ENCODE measurements around the gene KRT222.

Gene KRT222

GRCh38 chr17:40611840-40612474 lies 53.0 kb downstream of the KRT222 start:
- ATAC-seq, result no peak
- TF ChIP-seq PATZ1 (CRISPR knock-in tag; IDR thresholded peaks at IDR 0.05; ENCODE audit: borderline replicate concordance), result no peak
- no peak for TF ChIP-seq POU6F1 (CRISPR knock-in tag; IDR thresholded peaks at IDR 0.05; ENCODE audit: borderline replicate concordance, low read depth)
- TF ChIP-seq ZNF70 (CRISPR knock-in tag; IDR thresholded peaks at IDR 0.05), result no peak
- no peak for TF ChIP-seq ZFP3 (CRISPR knock-in tag; IDR thresholded peaks at IDR 0.05)
- no peak for TF ChIP-seq ZNF565 (CRISPR knock-in tag; conservative IDR thresholded peaks at IDR 0.05; ENCODE audit: low read depth)
- no peak for TF ChIP-seq GLIS3 (CRISPR knock-in tag; IDR thresholded peaks at IDR 0.05)
- TF ChIP-seq ZC3H10 (CRISPR knock-in tag; IDR thresholded peaks at IDR 0.05), result no peak
- TF ChIP-seq PPARA (CRISPR knock-in tag; IDR thresholded peaks at IDR 0.05; ENCODE audit: borderline replicate concordance), result no peak
- TF ChIP-seq TSHZ2 (CRISPR knock-in tag; IDR thresholded peaks at IDR 0.05), result no peak
- TF ChIP-seq TOX (CRISPR knock-in tag; IDR thresholded peaks at IDR 0.05; ENCODE audit: borderline replicate concordance), result no peak
- no peak for TF ChIP-seq TCF4 (CRISPR knock-in tag; IDR thresholded peaks at IDR 0.05; ENCODE audit: borderline replicate concordance)
- no peak for TF ChIP-seq CSRNP3 (CRISPR knock-in tag; IDR thresholded peaks at IDR 0.05)

- ATAC-seq, result no peak
- TF ChIP-seq GLIS3 (CRISPR knock-in tag; IDR thresholded peaks at IDR 0.05), result no peak
Observed at GRCh38 chr17:40610359-40610758, 54.6 kb downstream of the KRT222 start.

GRCh38 chr17:40608061-40608581 lies 56.9 kb downstream of the KRT222 start:
- ATAC-seq, result no peak
- no peak for TF ChIP-seq POU6F1 (CRISPR knock-in tag; IDR thresholded peaks at IDR 0.05; ENCODE audit: borderline replicate concordance, low read depth)
- TF ChIP-seq PATZ1 (CRISPR knock-in tag; IDR thresholded peaks at IDR 0.05; ENCODE audit: borderline replicate concordance), result no peak
- no peak for TF ChIP-seq PPARA (CRISPR knock-in tag; IDR thresholded peaks at IDR 0.05; ENCODE audit: borderline replicate concordance)
- no peak for TF ChIP-seq ZNF70 (CRISPR knock-in tag; IDR thresholded peaks at IDR 0.05)
- TF ChIP-seq BACH2 (CRISPR knock-in tag; IDR thresholded peaks at IDR 0.05; ENCODE audit: borderline replicate concordance), result no peak
- no peak for TF ChIP-seq TSHZ2 (CRISPR knock-in tag; IDR thresholded peaks at IDR 0.05)
- no peak for TF ChIP-seq CREB5 (CRISPR knock-in tag; IDR thresholded peaks at IDR 0.05; ENCODE audit: low read depth)
- no peak for TF ChIP-seq SNAI2 (CRISPR knock-in tag; IDR thresholded peaks at IDR 0.05)
- no peak for TF ChIP-seq ISL1 (CRISPR knock-in tag; IDR thresholded peaks at IDR 0.05)
- no peak for TF ChIP-seq ZC3H10 (CRISPR knock-in tag; IDR thresholded peaks at IDR 0.05)
- TF ChIP-seq ZFP3 (CRISPR knock-in tag; IDR thresholded peaks at IDR 0.05), result no peak
- TF ChIP-seq OSR1 (CRISPR knock-in tag; IDR thresholded peaks at IDR 0.05), result no peak
- no peak for TF ChIP-seq GLIS3 (CRISPR knock-in tag; IDR thresholded peaks at IDR 0.05)
- no peak for TF ChIP-seq CSDC2 (CRISPR knock-in tag; IDR thresholded peaks at IDR 0.05)
- no peak for TF ChIP-seq ARNTL (CRISPR knock-in tag; IDR thresholded peaks at IDR 0.05; ENCODE audit: borderline replicate concordance, low read depth)
- no peak for TF ChIP-seq ZFP30 (CRISPR knock-in tag; IDR thresholded peaks at IDR 0.05)
